ENCODE data around the gene PSMD2. TPM values are rescaled to one million over a fixed set of nuclear protein-coding genes. Genes with fewer than 3 reads are reported as not detected.

The PSMD2 gene
- total and polyA plus RNA-seq, 2 of the 8 experiments (the other 6 are each of a cell fraction or from before 2014, with no cell fraction given) = 350 to 363 TPM

DNA sequence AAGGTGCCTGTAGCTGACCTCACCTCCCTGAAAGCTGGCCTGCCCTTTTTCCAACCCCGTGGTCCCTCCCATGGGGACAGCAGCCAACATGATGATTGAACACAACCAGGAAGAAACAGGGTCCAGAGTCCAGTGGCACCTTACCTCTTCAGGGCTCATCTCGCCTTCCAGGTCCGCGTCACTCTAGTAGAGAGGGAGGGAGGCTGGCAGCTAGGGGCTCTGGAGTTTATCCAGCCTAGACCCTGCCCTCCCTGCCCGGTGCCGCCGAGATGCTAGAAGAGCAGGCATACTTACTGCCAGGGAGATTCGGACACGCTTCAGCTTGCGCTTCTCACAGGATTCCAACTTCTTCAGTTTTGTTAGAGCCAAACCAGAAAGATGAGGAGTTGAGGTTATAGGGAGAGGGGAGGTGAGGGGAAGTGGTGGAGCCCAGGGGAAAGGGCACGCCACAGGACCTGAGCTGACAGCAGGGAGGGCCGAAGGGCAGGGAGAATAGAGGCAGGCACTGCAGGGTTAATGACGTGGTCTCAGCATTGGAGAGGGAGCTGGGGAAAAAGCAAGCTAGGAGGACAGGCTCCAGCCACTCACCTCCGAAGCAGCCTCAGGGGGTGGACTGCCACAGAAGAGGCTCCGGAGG lies 53.2 kb downstream of the PSMD2 start:
- Histone ChIP-seq H3K23ac (ENCODE audit: insufficient read length) (no peak overlapping the region), H2BK15ac (ENCODE audit: low read length) (no peak overlapping the region), H3K9ac (replicated peaks in 1 of 4; ENCODE audit: extremely low read depth in 1 of 4, low read depth in 3 of 4, low read length in 3 of 4) (no peak overlapping the region), H3K18ac (ENCODE audit: extremely low read depth, low read length) (no peak overlapping the region), H3K79me1 (ENCODE audit: low read depth, low read length) (no peaks in the 10 kb centered on the region; the same call in 1 of the 2 replicates), H2AFZ (ENCODE audit: low read length) (no peak overlapping the region), H3K27ac (ENCODE audit: low read depth, low read length) (no peak overlapping the region), H3K4ac (replicated peaks; ENCODE audit: insufficient read length, low read depth, low read length) (no peak overlapping the region), H3K14ac (ENCODE audit: insufficient read length) (no peak overlapping the region), H3K4me2 (ENCODE audit: insufficient read depth in 1 of 2, low read depth in 2 of 2, low read length in 2 of 2) (no peak overlapping the region), H3K4me1 (replicated peaks in 1 of 4; ENCODE audit: control insufficient read depth in 3 of 4, insufficient read depth in 4 of 4, low read length in 3 of 4) (peaks cover 0 to 6% (median 3%) of the 10 kb centered on the region in 4 experiments; a peak in 2 of 7 replicates), H2BK12ac (ENCODE audit: low read depth, low read length) (no peak overlapping the region), H2BK5ac (ENCODE audit: low read depth, low read length) (no peak overlapping the region; the same call in 1 of the 2 replicates), H3K23me2 (ENCODE audit: low read depth, low read length) (no peaks in the 10 kb centered on the region), H3K4me3 (ENCODE audit: extremely low read depth in 1 of 4, insufficient read depth in 2 of 4, low read depth in 3 of 4, low read length in 4 of 4) (no peak overlapping the region), H2AK5ac (ENCODE audit: low read depth, low read length) (no peak overlapping the region), H2BK20ac (ENCODE audit: low read length) (no peak overlapping the region), H3K9me3 (ENCODE audit: insufficient read depth in 2 of 2, low read depth in 1 of 2, low read length in 1 of 2) (no peaks in the 10 kb centered on the region), H3K27me3 (replicated peaks in 1 of 4; ENCODE audit: control insufficient read depth in 3 of 4, extremely low read depth in 1 of 4, insufficient read depth in 3 of 4, low read length in 3 of 4) (no peaks in the 10 kb centered on the region), H4K8ac (ENCODE audit: extremely low read depth, insufficient read depth, low read length) (no peak overlapping the region), H4K5ac (ENCODE audit: insufficient read length, low read depth, low read length) (no peak overlapping the region), H2BK120ac (replicated peaks; ENCODE audit: low read depth, low read length) (no peak overlapping the region), H3K79me2 (ENCODE audit: control insufficient read depth in 1 of 2, insufficient read depth in 2 of 2, low read length in 2 of 2) (no peaks in the 10 kb centered on the region), H4K20me1 (replicated peaks in 1 of 2; ENCODE audit: control insufficient read depth in 1 of 2, insufficient read depth in 2 of 2, low read length in 2 of 2) (peaks cover 0 to 11% of the 10 kb centered on the region in 2 experiments), H4K91ac (replicated peaks; ENCODE audit: insufficient read length, low read length) (no peak overlapping the region), H3K36me3 (ENCODE audit: control insufficient read depth in 2 of 4, insufficient read depth in 4 of 4, low read length in 3 of 4) (peaks cover 4 to 32% (median 19%) of the 10 kb centered on the region in 4 experiments; a peak in 7 of 8 replicates), H3K56ac (replicated peaks; ENCODE audit: insufficient read length, low read depth, low read length) (no peak overlapping the region)
- 91% methylated on average over 15 of the region's 15 CpGs; no CpG with 5 or more reads in 1 of the 2 experiments for WGBS, 2 experiments (ENCODE audit: extremely low coverage in 1 of 2, insufficient coverage in 1 of 2, insufficient read length in 1 of 2, insufficient replicate concordance in 2 of 2, low coverage in 1 of 2, low lambda C conversion rate in 2 of 2, missing lambda C conversion rate in 1 of 2)
- CTCF ChIA-PET (ENCODE audit: partially characterized antibody) = interaction anchor here (0.6 to 6.8 kb wide), 13 partner anchors 8 to 451 kb away, joined by 3 to 49 read pairs (median 4); partner anchors contain the start of genes CLCN2, FAM131A and POLR2H
- FAIRE-seq (no peak), DNase-seq (ENCODE audit: low read depth in 1 of 2, low spot score in 2 of 2) (no peak)
- POLR2A ChIA-PET (ENCODE audit: partially characterized antibody) = interaction anchor here (1.0 to 3.6 kb wide), 7 partner anchors 10 to 36 kb away, joined by 3 to 23 read pairs (median 7); partner anchors contain the start of genes CLCN2, FAM131A and POLR2H
- TF ChIP-seq CEBPB (IDR thresholded peaks at IDR 0.05; ENCODE audit: low read depth, low read length) (no peak), GTF2F1 (IDR thresholded peaks at IDR 0.05; ENCODE audit: borderline replicate concordance, low read depth, low read length) (no peak), CREB1 (IDR thresholded peaks at IDR 0.05) (no peak), JUN (IDR thresholded peaks at IDR 0.05; ENCODE audit: low read depth, low read length) (no peak), PHF8 (conservative IDR thresholded peaks at IDR 0.05; ENCODE audit: low read depth, low read length) (no peak), TCF12 (IDR thresholded peaks at IDR 0.05; ENCODE audit: low read depth, low read length) (no peak), POU5F1 (IDR thresholded peaks at IDR 0.05; ENCODE audit: low read depth, low read length) (no peak), FOSL1 (IDR thresholded peaks at IDR 0.05; ENCODE audit: insufficient read depth, low read depth, low read length) (no peak), CHD1 (IDR thresholded peaks at IDR 0.05; ENCODE audit: low read depth, low read length) (no peak), SP1 (IDR thresholded peaks at IDR 0.05; ENCODE audit: low read depth, low read length) (no peak), BCL11A (IDR thresholded peaks at IDR 0.05; ENCODE audit: low read depth in 2 of 2, low read length in 2 of 2) (no peak), SIRT6 (IDR thresholded peaks at IDR 0.05; ENCODE audit: low read length) (no peak), MAFK (IDR thresholded peaks at IDR 0.05; ENCODE audit: low read depth, low read length) (no peak)
- TF ChIP-seq, protein P1, sequence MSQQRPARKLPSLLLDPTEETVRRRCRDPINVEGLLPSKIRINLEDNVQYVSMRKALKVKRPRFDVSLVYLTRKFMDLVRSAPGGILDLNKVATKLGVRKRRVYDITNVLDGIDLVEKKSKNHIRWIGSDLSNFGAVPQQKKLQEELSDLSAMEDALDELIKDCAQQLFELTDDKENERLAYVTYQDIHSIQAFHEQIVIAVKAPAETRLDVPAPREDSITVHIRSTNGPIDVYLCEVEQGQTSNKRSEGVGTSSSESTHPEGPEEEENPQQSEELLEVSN (IDR thresholded peaks at IDR 0.05) = no peak

Data from H1 (cell line).